Stomach (tissue), 4 donors: ENCODE measurements around the gene NAV2.

Source experiments
- POLR2A ChIP-seq, 4 donors: fragments of 450-650 bp; IDR thresholded peaks; one replicate each; pipeline ENCODE4 v1.6.1; 2016; ENCODE audit warnings: antibody characterized with exemption in 4 of 4, control low read depth in 2 of 4, mild to moderate bottlenecking in 1 of 4, moderate library complexity in 1 of 4
- TF ChIP-seq, protein P1 (sequence below), 7 experiments: fragments of 450-650 bp in 4 of 7; fragments of 200-600 bp in 3 of 7; sonication (generic) in 3 of 7; IDR thresholded peaks; one replicate each; pipeline ENCODE4 v1.5.1; 2016 to 2019; ENCODE audit warnings: antibody characterized with exemption in 7 of 7, control low read depth in 2 of 7, mild to moderate bottlenecking in 1 of 7

DNA sequence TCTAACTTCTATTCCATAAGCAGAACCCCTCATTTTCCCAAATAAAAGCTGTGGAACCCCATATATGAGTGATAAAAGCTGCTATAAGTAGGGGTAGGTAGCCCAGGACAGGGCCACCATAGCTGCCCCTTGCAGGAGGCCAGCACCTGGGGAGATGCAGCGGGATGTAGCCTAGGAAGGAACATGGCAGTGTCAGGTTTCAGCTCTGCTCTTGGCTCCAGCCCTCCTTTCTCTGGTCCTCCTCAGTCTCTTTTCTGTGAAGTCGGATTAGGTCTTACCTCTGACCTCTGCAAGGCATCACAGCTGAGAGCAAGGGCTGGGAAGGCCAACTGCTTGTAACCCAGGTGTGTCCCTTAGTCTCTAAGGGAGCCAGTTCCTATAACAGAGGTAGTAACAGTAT, 135.6 kb downstream of the NAV2 start:
- no peak for TF ChIP-seq POLR2A (IDR thresholded peaks at IDR 0.05)
- TF ChIP-seq, protein P1, sequence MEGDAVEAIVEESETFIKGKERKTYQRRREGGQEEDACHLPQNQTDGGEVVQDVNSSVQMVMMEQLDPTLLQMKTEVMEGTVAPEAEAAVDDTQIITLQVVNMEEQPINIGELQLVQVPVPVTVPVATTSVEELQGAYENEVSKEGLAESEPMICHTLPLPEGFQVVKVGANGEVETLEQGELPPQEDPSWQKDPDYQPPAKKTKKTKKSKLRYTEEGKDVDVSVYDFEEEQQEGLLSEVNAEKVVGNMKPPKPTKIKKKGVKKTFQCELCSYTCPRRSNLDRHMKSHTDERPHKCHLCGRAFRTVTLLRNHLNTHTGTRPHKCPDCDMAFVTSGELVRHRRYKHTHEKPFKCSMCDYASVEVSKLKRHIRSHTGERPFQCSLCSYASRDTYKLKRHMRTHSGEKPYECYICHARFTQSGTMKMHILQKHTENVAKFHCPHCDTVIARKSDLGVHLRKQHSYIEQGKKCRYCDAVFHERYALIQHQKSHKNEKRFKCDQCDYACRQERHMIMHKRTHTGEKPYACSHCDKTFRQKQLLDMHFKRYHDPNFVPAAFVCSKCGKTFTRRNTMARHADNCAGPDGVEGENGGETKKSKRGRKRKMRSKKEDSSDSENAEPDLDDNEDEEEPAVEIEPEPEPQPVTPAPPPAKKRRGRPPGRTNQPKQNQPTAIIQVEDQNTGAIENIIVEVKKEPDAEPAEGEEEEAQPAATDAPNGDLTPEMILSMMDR (IDR thresholded peaks at IDR 0.05) = no peak
